SU-DHL-6 (cell line): ENCODE measurements around the gene RPL18A.
"Not testable (repeated sequence)": the region's sequence is repeated elsewhere in the genome, so short reads cannot be mapped to it uniquely, and the experiment has no call there.

Experiments used
- H2AFZ ChIP-seq: fragments of 200-600 bp; sonication (generic); 2 replicates; pipeline ENCODE4 v1.6.1; 2014; ENCODE audit warnings: low read depth, mild to moderate bottlenecking, moderate library complexity, mixed read lengths, antibody characterized with exemption, low read length; ENCODE audit not compliant: severe bottlenecking
- H3F3A ChIP-seq: fragments of 200-600 bp; shearing (Covaris generic); 2 replicates; pipeline ENCODE4 v1.6.0; 2016; ENCODE audit warnings: antibody characterized with exemption, mild to moderate bottlenecking; ENCODE audit not compliant: insufficient read depth
- H3K27ac ChIP-seq: fragments of 200-600 bp; sonication (generic); 2 replicates; pipeline ENCODE4 v1.5.1; 2016; ENCODE audit warnings: low read depth, mild to moderate bottlenecking, low read length, moderate library complexity, mixed read lengths
- H3K27me3 ChIP-seq: fragments of 200-600 bp; sonication (generic), shearing (Covaris generic); 2 replicates; pipeline ENCODE4 v1.6.0; 2014; ENCODE audit warnings: mild to moderate bottlenecking, low read length
- H3K36me3 ChIP-seq: fragments of 200-600 bp; sonication (generic); 2 replicates; pipeline ENCODE4 v1.6.1; 2014; ENCODE audit warnings: mild to moderate bottlenecking, low read length, mixed read lengths
- H3K4me2 ChIP-seq: fragments of 300-600, 200-600 bp; shearing (Covaris generic), sonication (generic); 2 replicates; pipeline ENCODE4 v1.6.0; 2014; ENCODE audit warnings: low read length, low read depth, mild to moderate bottlenecking; ENCODE audit not compliant: poor library complexity, severe bottlenecking
- H3K4me3 ChIP-seq: fragments of 200-600 bp; sonication (generic); 2 replicates; pipeline ENCODE4 v1.5.1; 2014; ENCODE audit warnings: antibody characterized with exemption, low read length, mild to moderate bottlenecking, mixed read lengths; ENCODE audit not compliant: insufficient read depth, poor library complexity, severe bottlenecking
- H3K79me2 ChIP-seq: fragments of 200-600 bp; sonication (generic); 2 replicates; pipeline ENCODE4 v1.6.1; 2014; ENCODE audit warnings: mild to moderate bottlenecking, low read length, moderate library complexity; ENCODE audit not compliant: insufficient read depth
- H3K9ac ChIP-seq: fragments of 200-600 bp; sonication (generic); 2 replicates; pipeline ENCODE4 v1.7.0; 2014; ENCODE audit warnings: mild to moderate bottlenecking, low read length
- H3K9me2 ChIP-seq: fragments of 200-600 bp; sonication (generic); replicated peaks from 2 replicates; pipeline ENCODE4 v1.6.1; 2014; ENCODE audit warnings: low read length; ENCODE audit not compliant: insufficient read depth
- H3K9me3 ChIP-seq: fragments of 200-600 bp; sonication (generic); 2 replicates; pipeline ENCODE4 v1.6.1; 2014; ENCODE audit warnings: low read length, mixed read lengths; ENCODE audit not compliant: insufficient read depth
- H4K20me1 ChIP-seq: fragments of 200-600 bp; sonication (generic); 2 replicates; pipeline ENCODE4 v1.6.1; 2014; ENCODE audit warnings: low read depth, mild to moderate bottlenecking, antibody characterized with exemption, low read length, moderate library complexity, mixed read lengths
- CTCF ChIP-seq: fragments of 200-600 bp; sonication (generic); IDR thresholded peaks from one replicate; pipeline ENCODE4 v1.5.1; 2017; ENCODE audit warnings: antibody characterized with exemption, mild to moderate bottlenecking, low read length, moderate library complexity; ENCODE audit not compliant: insufficient read depth, poor library complexity, severe bottlenecking
- EZH2phosphoT487 ChIP-seq: fragments of 200-600 bp; sonication (generic), shearing (Covaris generic); conservative IDR thresholded peaks from 2 replicates; pipeline ENCODE4 v1.6.1; 2018; ENCODE audit warnings: mild to moderate bottlenecking, antibody characterized with exemption, low read length, moderate library complexity, mixed read lengths

Gene RPL18A

GRCh38 chr19:17883627-17884410, 24.1 kb downstream of the RPL18A start:
- Histone ChIP-seq H3K4me3 (no peak overlapping the region), H3K4me2 (peak overlapping the region; percentile 15), H3K36me3 (no peaks in the 10 kb centered on the region), H3K27me3 (no peaks in the 10 kb centered on the region), H3K9ac (no peak overlapping the region), H3K9me2 (no peaks in the 10 kb centered on the region), H3F3A (peaks cover 6% of the 10 kb centered on the region; the same call in 1 of the 2 replicates), H3K79me2 (no peaks in the 10 kb centered on the region), H3K9me3 (no peaks in the 10 kb centered on the region), H2AFZ (no peak overlapping the region), H4K20me1 (no peaks in the 10 kb centered on the region), H3K27ac (no peak overlapping the region)
- TF ChIP-seq EZH2phosphoT487 (no peak), CTCF (no peak)

GRCh38 chr19:17886515-17886914, 26.8 kb downstream of the RPL18A start:
- H3K4me2 ChIP-seq: no peak overlapping the region

GRCh38 chr19:17887221-17887620, 27.5 kb downstream of the RPL18A start:
- H3K36me3 ChIP-seq, H3K27me3 ChIP-seq, H3K9me3 ChIP-seq, H3K4me3 ChIP-seq, H3K27ac ChIP-seq, H2AFZ ChIP-seq, H3K4me2 ChIP-seq, H3K9ac ChIP-seq, H3K9me2 ChIP-seq, H3K79me2 ChIP-seq, H4K20me1 ChIP-seq, H3F3A ChIP-seq: not testable (repeated sequence)

More at GRCh38 chr19:17886515-17886914, 26.8 kb downstream of the RPL18A start:
- no peaks in the 10 kb centered on the region for H3K27me3 ChIP-seq
- H2AFZ ChIP-seq: no peak overlapping the region
- no peaks in the 10 kb centered on the region for H3K9me2 ChIP-seq
- no peaks in the 10 kb centered on the region for H4K20me1 ChIP-seq
- H3K9ac ChIP-seq: no peak overlapping the region
- H3K36me3 ChIP-seq: no peaks in the 10 kb centered on the region
- H3K4me3 ChIP-seq: no peak overlapping the region
- H3K27ac ChIP-seq: no peak overlapping the region
- H3F3A ChIP-seq: peaks cover 6% of the 10 kb centered on the region; the same call in 1 of the 2 replicates
- TF ChIP-seq EZH2phosphoT487: no peak
- no peak for TF ChIP-seq CTCF
- H3K9me3 ChIP-seq: no peaks in the 10 kb centered on the region
- H3K79me2 ChIP-seq: no peaks in the 10 kb centered on the region

GRCh38 chr19:17888260-17888659, 28.6 kb downstream of the RPL18A start:
- H3K27me3 ChIP-seq: no peaks in the 10 kb centered on the region
- no peak overlapping the region for H3K4me2 ChIP-seq
- H2AFZ ChIP-seq: no peak overlapping the region

More at GRCh38 chr19:17888260-17888659, 28.6 kb downstream of the RPL18A start:
- no peaks in the 10 kb centered on the region for H3K9me3 ChIP-seq
- no peak for TF ChIP-seq EZH2phosphoT487
- TF ChIP-seq CTCF: no peak
- no peak overlapping the region for H3K9ac ChIP-seq
- no peaks in the 10 kb centered on the region for H3K79me2 ChIP-seq
- H3K4me3 ChIP-seq: no peak overlapping the region
- no peaks in the 10 kb centered on the region for H4K20me1 ChIP-seq
- peaks cover 6% of the 10 kb centered on the region; the same call in 1 of the 2 replicates for H3F3A ChIP-seq
- no peaks in the 10 kb centered on the region for H3K36me3 ChIP-seq
- H3K9me2 ChIP-seq: no peaks in the 10 kb centered on the region
- no peak overlapping the region for H3K27ac ChIP-seq
